ENCODE data around the gene RPIA. TPM values are rescaled to one million over a fixed set of nuclear protein-coding genes. Genes with fewer than 3 reads are reported as not detected.

RPIA gene
- polyA plus RNA-seq, 2 of the 4 experiments (the other 2 are of a cell fraction) = 23.3 to 27.0 TPM

- WGBS (ENCODE audit: missing lambda C conversion rate) = 48% methylated on average over 4 of the region's 4 CpGs
- H3K27ac ChIP-seq = peak overlapping the region in 1 of 2 experiments; percentile 30; a peak in 2 of 6 replicates
- no peak for FAIRE-seq
- CTCF ChIA-PET = interaction anchor here (0.5 to 6.1 kb wide), 4 partner anchors 11 to 600 kb away, joined by 4 to 90 read pairs (median 9); no protein-coding TSS in a partner anchor
- H3K9me3 ChIP-seq = no peaks in the 10 kb centered on the region
- TF ChIP-seq, protein P1, sequence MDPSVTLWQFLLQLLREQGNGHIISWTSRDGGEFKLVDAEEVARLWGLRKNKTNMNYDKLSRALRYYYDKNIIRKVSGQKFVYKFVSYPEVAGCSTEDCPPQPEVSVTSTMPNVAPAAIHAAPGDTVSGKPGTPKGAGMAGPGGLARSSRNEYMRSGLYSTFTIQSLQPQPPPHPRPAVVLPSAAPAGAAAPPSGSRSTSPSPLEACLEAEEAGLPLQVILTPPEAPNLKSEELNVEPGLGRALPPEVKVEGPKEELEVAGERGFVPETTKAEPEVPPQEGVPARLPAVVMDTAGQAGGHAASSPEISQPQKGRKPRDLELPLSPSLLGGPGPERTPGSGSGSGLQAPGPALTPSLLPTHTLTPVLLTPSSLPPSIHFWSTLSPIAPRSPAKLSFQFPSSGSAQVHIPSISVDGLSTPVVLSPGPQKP (IDR thresholded peaks at IDR 0.05; ENCODE audit: low read depth, low read length) = no peak
- TF ChIP-seq, protein P2, sequence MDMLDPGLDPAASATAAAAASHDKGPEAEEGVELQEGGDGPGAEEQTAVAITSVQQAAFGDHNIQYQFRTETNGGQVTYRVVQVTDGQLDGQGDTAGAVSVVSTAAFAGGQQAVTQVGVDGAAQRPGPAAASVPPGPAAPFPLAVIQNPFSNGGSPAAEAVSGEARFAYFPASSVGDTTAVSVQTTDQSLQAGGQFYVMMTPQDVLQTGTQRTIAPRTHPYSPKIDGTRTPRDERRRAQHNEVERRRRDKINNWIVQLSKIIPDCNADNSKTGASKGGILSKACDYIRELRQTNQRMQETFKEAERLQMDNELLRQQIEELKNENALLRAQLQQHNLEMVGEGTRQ (IDR thresholded peaks at IDR 0.05) = no peak
- TF ChIP-seq POLR2A (IDR thresholded peaks at IDR 0.05; ENCODE audit: low read length) (no peak), TP53 (CRISPR knock-in tag; IDR thresholded peaks at IDR 0.05) (no peak), HDAC2 (IDR thresholded peaks at IDR 0.05) (no peak), EP300 (IDR thresholded peaks at IDR 0.05) (no peak), POLR2AphosphoS2 (conservative IDR thresholded peaks at IDR 0.05; ENCODE audit: low read length) (no peak), BCL3 (IDR thresholded peaks at IDR 0.05) (no peak), FOSL2 (IDR thresholded peaks at IDR 0.05) (no peak), FOSL2 (CRISPR knock-in tag; IDR thresholded peaks at IDR 0.05) (no peak), SMC3 (IDR thresholded peaks at IDR 0.05) (no peak), SREBF2 (IDR thresholded peaks at IDR 0.05) (no peak), HMGXB4 (CRISPR knock-in tag; IDR thresholded peaks at IDR 0.05; ENCODE audit: borderline replicate concordance) (no peak), CBX8 (IDR thresholded peaks at IDR 0.05) (no peak), RFX5 (IDR thresholded peaks at IDR 0.05) (no peak), HOXA7 (CRISPR knock-in tag; IDR thresholded peaks at IDR 0.05) (no peak), CHD4 (IDR thresholded peaks at IDR 0.05; ENCODE audit: borderline replicate concordance) (no peak)
- no peak overlapping the region for H3K4me2 ChIP-seq
- peaks cover 23% of the 10 kb centered on the region for H3K4me1 ChIP-seq
- peak in 1 of 2 experiments; percentile 49; a peak in 2 of 6 replicates for ATAC-seq
- H3K4me3 ChIP-seq = no peak overlapping the region
- POLR2A ChIA-PET = interaction anchor here (0.9 kb wide), 1 partner anchor 31 kb away, joined by 4 read pairs; no protein-coding TSS in a partner anchor
- peak in 1 of 2 experiments; percentile 16 for DNase-seq (ENCODE audit: low read depth in 1 of 2, low spot score in 1 of 2)
Measured at GRCh38 chr2:88659538-88659915, 31.9 kb upstream of the RPIA start.

- no peak overlapping the region for H3K4me3 ChIP-seq
- ChIA-PET CTCF (interaction anchor here (2.0 to 6.1 kb wide), 3 partner anchors 10 to 70 kb away, joined by 7 to 90 read pairs (median 11); no protein-coding TSS in a partner anchor), POLR2A (no interaction called here)
- DNase-seq (ENCODE audit: low read depth in 1 of 2, low spot score in 1 of 2) = no peak
- ATAC-seq = no peak
- no peak overlapping the region for H3K27ac ChIP-seq
- TF ChIP-seq, protein P2 (IDR thresholded peaks at IDR 0.05) = no peak
- TF ChIP-seq NFE2L2 (conservative IDR thresholded peaks at IDR 0.05; ENCODE audit: low read length) = no peak
- WGBS (ENCODE audit: missing lambda C conversion rate) = 61% methylated on average over 1 of the region's 1 CpG
- FAIRE-seq = no peak
- H3K9me3 ChIP-seq = no peaks in the 10 kb centered on the region
- H3K4me2 ChIP-seq = no peak overlapping the region
- H3K4me1 ChIP-seq = peaks cover 23% of the 10 kb centered on the region
Measured at GRCh38 chr2:88660622-88661021, 30.9 kb upstream of the RPIA start.

DNA sequence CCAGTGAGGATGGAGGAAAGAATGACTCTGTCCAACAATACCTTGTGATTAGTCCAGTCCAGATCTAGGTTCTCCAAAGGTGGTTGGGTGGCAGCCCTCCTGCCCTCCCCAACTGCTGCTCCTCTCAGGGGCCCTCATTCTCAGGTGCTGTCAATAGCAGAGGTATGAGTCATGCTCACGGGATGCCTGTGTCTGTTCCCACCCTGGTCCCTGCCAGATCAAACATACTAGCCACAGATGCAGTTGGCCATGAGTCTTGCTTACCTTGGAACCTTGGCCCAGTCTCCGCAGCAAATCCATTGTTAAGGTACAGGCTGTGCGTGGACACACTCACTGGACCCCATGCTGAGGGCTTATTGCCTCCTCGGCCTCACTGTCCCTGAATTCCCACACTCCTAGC lies 24.9 kb upstream of the RPIA start:
- no peak for DNase-seq (ENCODE audit: low read depth in 1 of 2, low spot score in 1 of 2)
- FAIRE-seq = no peak
- H3K4me1 ChIP-seq = peaks cover 8% of the 10 kb centered on the region; the same call in 2 of the 3 replicates
- ATAC-seq = no peak
- no peaks in the 10 kb centered on the region for H3K9me3 ChIP-seq
- H3K4me2 ChIP-seq = no peak overlapping the region
- WGBS (ENCODE audit: missing lambda C conversion rate) = 44% methylated on average over 4 of the region's 4 CpGs
- TF ChIP-seq FOSL2 (IDR thresholded peaks at IDR 0.05) (no peak), FOSL2 (CRISPR knock-in tag; IDR thresholded peaks at IDR 0.05) (peak; percentile 15; the same call in 1 of the 2 replicates), FOSB (CRISPR knock-in tag; IDR thresholded peaks at IDR 0.05) (no peak), POLR2A (IDR thresholded peaks at IDR 0.05; ENCODE audit: low read length) (no peak)
- H3K27ac ChIP-seq = no peak overlapping the region
- POLR2A ChIA-PET = no interaction called here
- H3K4me3 ChIP-seq = no peak overlapping the region
- CTCF ChIA-PET = interaction anchor here (1.0 to 8.2 kb wide), 4 partner anchors 9 to 78 kb away, joined by 3 to 125 read pairs (median 46); no protein-coding TSS in a partner anchor

Measured in A549 (cell line).